ENCODE data around the gene ALDH7A1.

The ALDH7A1 gene

DNA sequence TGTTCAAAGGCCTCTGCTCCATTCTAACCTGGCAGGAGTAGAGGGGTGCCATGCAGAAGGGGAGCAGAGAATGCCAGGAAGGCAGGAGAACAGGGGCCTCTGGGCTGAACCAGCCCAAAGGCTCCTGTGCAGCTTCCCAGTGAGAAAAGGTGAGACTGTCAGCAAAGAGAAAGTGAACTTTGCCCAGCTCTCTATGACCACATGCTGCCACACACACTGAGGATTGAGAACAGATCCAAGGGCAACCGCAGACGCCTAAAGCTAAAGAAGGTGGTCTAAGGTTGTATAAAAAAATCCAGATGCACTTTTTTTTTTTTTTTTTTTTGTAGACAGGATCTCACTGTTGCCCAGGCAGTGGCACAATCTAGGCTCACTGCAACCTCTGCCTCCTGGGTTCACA lies 51.4 kb downstream of the ALDH7A1 start:
- FAIRE-seq (no peak), DNase-seq (ENCODE audit: insufficient read length, low spot score) (no peak)
- TF ChIP-seq, protein P1, sequence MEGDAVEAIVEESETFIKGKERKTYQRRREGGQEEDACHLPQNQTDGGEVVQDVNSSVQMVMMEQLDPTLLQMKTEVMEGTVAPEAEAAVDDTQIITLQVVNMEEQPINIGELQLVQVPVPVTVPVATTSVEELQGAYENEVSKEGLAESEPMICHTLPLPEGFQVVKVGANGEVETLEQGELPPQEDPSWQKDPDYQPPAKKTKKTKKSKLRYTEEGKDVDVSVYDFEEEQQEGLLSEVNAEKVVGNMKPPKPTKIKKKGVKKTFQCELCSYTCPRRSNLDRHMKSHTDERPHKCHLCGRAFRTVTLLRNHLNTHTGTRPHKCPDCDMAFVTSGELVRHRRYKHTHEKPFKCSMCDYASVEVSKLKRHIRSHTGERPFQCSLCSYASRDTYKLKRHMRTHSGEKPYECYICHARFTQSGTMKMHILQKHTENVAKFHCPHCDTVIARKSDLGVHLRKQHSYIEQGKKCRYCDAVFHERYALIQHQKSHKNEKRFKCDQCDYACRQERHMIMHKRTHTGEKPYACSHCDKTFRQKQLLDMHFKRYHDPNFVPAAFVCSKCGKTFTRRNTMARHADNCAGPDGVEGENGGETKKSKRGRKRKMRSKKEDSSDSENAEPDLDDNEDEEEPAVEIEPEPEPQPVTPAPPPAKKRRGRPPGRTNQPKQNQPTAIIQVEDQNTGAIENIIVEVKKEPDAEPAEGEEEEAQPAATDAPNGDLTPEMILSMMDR (IDR thresholded peaks at IDR 0.05; ENCODE audit: insufficient read depth, missing control alignments) = no peak

DNA sequence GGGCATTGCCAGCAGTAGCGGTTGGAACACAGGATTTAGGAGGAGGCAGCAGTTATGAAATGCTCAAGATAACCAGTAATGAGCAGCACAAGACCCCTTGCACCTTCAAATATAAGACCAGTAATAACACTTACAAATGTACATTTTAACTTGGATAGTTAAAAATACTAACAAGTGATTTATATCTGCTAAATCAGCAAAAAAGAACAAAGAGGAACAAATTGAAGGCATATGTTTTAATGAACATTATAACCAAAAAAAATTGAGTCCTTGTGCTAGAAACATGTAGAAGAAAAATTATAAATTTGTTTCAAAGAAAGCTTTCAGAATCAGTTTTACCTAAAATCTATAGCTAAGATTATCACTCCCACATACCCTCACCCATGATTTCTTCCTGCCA lies 52.0 kb downstream of the ALDH7A1 start:
- DNase-seq (ENCODE audit: insufficient read length, low spot score) (no peak), FAIRE-seq (no peak)
- TF ChIP-seq, protein P1 (IDR thresholded peaks at IDR 0.05; ENCODE audit: insufficient read depth, missing control alignments) = no peak

DNA sequence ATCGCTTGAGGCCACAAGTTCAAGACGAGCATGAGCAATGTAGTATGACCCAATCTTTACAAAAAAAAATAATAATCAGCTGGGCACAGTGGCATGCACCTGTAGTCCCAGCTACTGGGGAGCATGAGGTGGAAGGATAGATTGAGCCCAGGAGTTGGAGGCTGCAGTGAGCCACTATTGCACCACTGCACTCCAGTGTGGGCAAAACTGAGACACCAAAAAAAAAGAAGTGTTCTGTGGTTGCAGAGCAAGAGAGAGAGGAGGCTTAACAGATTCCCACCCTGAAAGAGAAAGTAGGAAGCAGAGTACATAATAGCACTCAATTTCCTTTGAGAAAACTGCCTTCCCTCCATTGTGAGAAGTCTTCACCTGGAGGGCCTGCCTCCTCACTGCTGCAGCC lies 52.6 kb downstream of the ALDH7A1 start:
- DNase-seq (ENCODE audit: insufficient read length, low spot score) (no peak), FAIRE-seq (no peak)
- TF ChIP-seq, protein P1 (IDR thresholded peaks at IDR 0.05; ENCODE audit: insufficient read depth, missing control alignments) = no peak

DNA sequence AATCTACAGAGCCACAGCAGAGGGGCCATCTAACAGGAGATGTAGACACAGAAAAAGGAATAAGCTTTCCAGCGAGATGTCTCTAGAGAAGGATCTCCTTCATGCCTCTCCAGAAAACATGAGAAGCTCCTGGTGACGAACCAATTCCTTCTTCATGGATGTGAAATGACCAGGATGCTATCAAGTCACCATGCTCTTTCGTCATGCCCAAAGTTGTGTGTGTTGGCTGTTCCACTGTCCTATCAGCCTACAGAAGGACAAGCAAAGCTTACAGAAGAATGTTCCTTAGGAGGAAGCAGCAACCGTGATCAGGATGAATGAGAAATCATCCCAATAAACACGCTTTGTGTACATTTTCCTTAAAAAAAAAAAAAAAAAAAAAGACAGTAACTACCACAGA lies 54.4 kb downstream of the ALDH7A1 start:
- TF ChIP-seq, protein P1 (IDR thresholded peaks at IDR 0.05; ENCODE audit: insufficient read depth, missing control alignments) = no peak

DNA sequence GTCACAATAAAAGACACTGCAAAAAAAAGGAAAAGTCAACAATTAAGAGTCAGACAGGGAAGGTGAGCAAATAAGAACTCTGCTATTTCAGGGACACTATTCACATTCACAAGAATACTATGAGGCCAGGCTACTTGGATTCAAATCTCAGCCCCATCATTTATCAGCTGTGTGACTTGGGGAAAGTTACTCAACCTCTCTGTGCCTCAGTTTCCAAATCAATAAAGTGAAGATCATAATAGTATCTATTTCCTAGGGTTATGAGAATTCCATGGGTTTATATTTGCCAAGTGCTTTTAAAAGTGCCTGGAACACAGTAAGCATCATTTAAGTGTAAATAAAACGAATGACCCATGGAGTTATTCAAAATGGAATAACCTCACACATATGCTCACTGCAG lies 56.4 kb downstream of the ALDH7A1 start:
- DNase-seq (ENCODE audit: insufficient read length, low spot score) = no peak
- TF ChIP-seq, protein P1 (IDR thresholded peaks at IDR 0.05; ENCODE audit: insufficient read depth, missing control alignments) = no peak
- no peak for FAIRE-seq

More for the DNA sequence above, 54.4 kb downstream of the ALDH7A1 start:
- FAIRE-seq = no peak
- no peak for DNase-seq (ENCODE audit: insufficient read length, low spot score)

DNA sequence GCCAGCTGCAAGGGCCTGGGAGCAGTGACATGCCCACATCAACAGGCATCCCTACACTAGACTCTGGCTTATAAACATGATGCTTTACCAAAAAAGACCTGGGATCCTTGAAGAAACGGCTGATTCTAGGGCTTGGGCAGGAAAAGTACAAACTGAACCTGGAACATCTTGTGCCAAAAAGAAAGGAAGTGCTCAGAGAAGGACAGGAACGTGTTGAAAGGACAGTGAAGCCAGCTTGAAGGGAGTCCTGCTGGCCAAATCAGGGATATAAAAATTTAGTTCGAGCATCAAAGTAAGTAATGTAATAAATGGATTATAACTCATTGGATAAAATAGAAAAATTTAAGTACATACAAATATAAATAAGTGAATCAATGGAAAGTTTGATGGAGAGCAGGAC lies 58.1 kb downstream of the ALDH7A1 start:
- TF ChIP-seq, protein P1 (IDR thresholded peaks at IDR 0.05; ENCODE audit: insufficient read depth, missing control alignments) = no peak
- FAIRE-seq (no peak), DNase-seq (ENCODE audit: insufficient read length, low spot score) (no peak)

DNA sequence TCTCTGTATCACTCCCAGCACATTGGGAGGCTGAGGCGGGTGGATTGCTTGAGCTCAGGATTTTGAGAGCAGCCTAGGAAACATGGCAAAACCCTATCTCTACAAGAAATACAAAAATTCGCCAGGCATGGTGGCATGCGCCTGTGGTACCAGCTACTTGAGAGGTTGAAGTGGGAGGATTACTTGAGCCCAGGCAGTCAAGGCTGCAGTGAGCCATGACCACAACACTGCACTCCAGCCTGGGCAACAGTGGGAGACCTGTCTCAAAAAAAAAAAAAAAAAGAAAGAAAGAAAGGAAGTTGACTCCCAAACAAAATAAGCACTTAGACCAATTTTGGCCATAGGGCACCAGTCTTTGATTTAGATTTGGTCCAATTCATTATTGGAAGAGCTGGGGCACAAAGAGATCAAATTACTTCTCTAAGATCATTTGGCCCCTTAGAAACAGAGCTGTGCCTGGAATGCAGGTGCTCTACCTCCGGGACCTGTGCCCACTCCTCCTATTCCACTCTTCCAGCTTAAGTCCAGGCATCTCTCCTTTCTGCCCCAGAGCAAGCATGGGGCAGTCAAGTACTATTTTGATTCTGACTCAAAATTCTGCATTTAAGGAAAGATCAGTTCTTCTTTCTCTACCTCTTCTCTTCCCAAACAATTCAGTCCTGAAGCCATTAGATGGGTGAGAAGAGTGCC lies 59.0 kb downstream of the ALDH7A1 start:
- no peak for FAIRE-seq
- TF ChIP-seq, protein P1 (IDR thresholded peaks at IDR 0.05; ENCODE audit: insufficient read depth, missing control alignments) = no peak
- no peak for DNase-seq (ENCODE audit: insufficient read length, low spot score)

Data from D721Med (cell line).